ENCODE measurements around the gene LDLRAD4.

The LDLRAD4 gene

GRCh38 chr18:13581496-13582177 is 363.1 kb downstream of the LDLRAD4 start:
- TF ChIP-seq FOXM1 (IDR thresholded peaks at IDR 0.05; ENCODE audit: borderline replicate concordance, low read depth) (no peak), EP300 (IDR thresholded peaks at IDR 0.05; ENCODE audit: borderline replicate concordance) (no peak), REST (IDR thresholded peaks at IDR 0.05; ENCODE audit: low read depth) (no peak), RAD21 (IDR thresholded peaks at IDR 0.05; ENCODE audit: low read depth) (no peak), ZBTB7A (IDR thresholded peaks at IDR 0.05; ENCODE audit: low read depth) (no peak), TEAD4 (IDR thresholded peaks at IDR 0.05) (no peak), TAF1 (IDR thresholded peaks at IDR 0.05; ENCODE audit: low read depth) (no peak), YY1 (IDR thresholded peaks at IDR 0.05; ENCODE audit: low read depth) (no peak), CREB1 (IDR thresholded peaks at IDR 0.05; ENCODE audit: low read depth) (no peak), EGR1 (IDR thresholded peaks at IDR 0.05) (no peak), CEBPB (IDR thresholded peaks at IDR 0.05) (no peak), TCF12 (IDR thresholded peaks at IDR 0.05; ENCODE audit: low read depth) (no peak)
- TF ChIP-seq, protein P1, sequence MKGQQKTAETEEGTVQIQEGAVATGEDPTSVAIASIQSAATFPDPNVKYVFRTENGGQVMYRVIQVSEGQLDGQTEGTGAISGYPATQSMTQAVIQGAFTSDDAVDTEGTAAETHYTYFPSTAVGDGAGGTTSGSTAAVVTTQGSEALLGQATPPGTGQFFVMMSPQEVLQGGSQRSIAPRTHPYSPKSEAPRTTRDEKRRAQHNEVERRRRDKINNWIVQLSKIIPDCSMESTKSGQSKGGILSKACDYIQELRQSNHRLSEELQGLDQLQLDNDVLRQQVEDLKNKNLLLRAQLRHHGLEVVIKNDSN (IDR thresholded peaks at IDR 0.05): no peak

DNA sequence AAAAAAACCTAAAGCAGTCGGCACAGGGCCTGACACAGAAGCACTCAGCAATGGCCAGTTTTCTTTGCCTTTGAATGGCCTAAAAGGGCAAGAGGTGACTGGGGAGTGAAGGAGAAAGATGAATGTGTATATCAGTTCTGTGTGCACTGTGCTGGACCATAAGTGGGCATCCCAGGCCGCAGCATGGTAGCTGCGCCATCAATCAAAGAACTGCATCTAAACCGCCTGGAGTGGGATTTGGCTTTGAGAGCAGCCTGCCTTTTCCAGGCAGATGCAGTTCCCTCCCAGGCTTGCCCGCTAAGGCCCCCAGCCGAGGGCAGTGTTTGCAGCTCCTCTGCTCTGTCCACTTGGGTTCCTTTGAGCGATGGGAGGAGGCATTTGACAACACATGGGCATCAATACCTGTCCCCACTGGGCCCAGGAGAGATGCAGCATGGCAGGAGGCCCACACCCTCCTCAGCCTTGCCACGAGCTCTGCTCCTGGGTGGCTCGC is 363.7 kb downstream of the LDLRAD4 start:
- TF ChIP-seq TCF12 (IDR thresholded peaks at IDR 0.05; ENCODE audit: low read depth): no peak
- no peak for TF ChIP-seq REST (IDR thresholded peaks at IDR 0.05; ENCODE audit: low read depth)
- TF ChIP-seq RAD21 (IDR thresholded peaks at IDR 0.05; ENCODE audit: low read depth): no peak
- TF ChIP-seq MAX (IDR thresholded peaks at IDR 0.05): no peak
- TF ChIP-seq TEAD4 (IDR thresholded peaks at IDR 0.05): no peak
- TF ChIP-seq FOXM1 (IDR thresholded peaks at IDR 0.05; ENCODE audit: borderline replicate concordance, low read depth): no peak
- no peak for TF ChIP-seq TAF1 (IDR thresholded peaks at IDR 0.05; ENCODE audit: low read depth)
- no peak for TF ChIP-seq EP300 (IDR thresholded peaks at IDR 0.05; ENCODE audit: borderline replicate concordance)
- TF ChIP-seq CREB1 (IDR thresholded peaks at IDR 0.05; ENCODE audit: low read depth): no peak
- TF ChIP-seq NFIC (IDR thresholded peaks at IDR 0.05): no peak

- TF ChIP-seq EP300 (IDR thresholded peaks at IDR 0.05; ENCODE audit: borderline replicate concordance): no peak
- no peak for TF ChIP-seq FOXM1 (IDR thresholded peaks at IDR 0.05; ENCODE audit: borderline replicate concordance, low read depth)
- TF ChIP-seq, protein P1 (IDR thresholded peaks at IDR 0.05): no peak
- TF ChIP-seq TCF12 (IDR thresholded peaks at IDR 0.05; ENCODE audit: low read depth): no peak
- TF ChIP-seq MAX (IDR thresholded peaks at IDR 0.05): no peak
- no peak for TF ChIP-seq REST (IDR thresholded peaks at IDR 0.05; ENCODE audit: low read depth)
Measured at GRCh38 chr18:13583576-13584550, 365.3 kb downstream of the LDLRAD4 start.

DNA sequence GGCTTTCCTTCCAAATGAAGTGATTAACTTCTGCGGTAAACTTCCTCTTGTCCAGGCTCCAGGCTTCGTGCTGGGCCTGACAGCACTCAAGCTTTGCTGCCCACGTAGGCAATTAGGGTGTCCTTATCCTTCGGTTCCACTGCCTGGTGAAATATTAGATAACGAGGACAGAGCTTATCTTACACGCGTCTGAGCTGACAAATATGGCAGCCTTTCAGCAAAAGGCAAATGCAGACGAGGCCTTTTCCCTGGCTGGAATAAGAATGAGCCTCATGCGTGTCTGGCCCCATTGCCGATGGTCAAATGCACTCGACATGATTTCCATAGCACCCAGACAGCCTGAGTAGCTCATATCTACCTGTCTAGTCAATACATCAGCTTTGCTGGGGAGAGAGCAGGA is 366.3 kb downstream of the LDLRAD4 start:
- no peak for TF ChIP-seq TEAD4 (IDR thresholded peaks at IDR 0.05)
- no peak for TF ChIP-seq MAX (IDR thresholded peaks at IDR 0.05)
- TF ChIP-seq ZBTB7A (IDR thresholded peaks at IDR 0.05; ENCODE audit: low read depth): no peak
